ENCODE data around the gene STX16.

The STX16 gene, protein sequence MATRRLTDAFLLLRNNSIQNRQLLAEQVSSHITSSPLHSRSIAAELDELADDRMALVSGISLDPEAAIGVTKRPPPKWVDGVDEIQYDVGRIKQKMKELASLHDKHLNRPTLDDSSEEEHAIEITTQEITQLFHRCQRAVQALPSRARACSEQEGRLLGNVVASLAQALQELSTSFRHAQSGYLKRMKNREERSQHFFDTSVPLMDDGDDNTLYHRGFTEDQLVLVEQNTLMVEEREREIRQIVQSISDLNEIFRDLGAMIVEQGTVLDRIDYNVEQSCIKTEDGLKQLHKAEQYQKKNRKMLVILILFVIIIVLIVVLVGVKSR

DNA sequence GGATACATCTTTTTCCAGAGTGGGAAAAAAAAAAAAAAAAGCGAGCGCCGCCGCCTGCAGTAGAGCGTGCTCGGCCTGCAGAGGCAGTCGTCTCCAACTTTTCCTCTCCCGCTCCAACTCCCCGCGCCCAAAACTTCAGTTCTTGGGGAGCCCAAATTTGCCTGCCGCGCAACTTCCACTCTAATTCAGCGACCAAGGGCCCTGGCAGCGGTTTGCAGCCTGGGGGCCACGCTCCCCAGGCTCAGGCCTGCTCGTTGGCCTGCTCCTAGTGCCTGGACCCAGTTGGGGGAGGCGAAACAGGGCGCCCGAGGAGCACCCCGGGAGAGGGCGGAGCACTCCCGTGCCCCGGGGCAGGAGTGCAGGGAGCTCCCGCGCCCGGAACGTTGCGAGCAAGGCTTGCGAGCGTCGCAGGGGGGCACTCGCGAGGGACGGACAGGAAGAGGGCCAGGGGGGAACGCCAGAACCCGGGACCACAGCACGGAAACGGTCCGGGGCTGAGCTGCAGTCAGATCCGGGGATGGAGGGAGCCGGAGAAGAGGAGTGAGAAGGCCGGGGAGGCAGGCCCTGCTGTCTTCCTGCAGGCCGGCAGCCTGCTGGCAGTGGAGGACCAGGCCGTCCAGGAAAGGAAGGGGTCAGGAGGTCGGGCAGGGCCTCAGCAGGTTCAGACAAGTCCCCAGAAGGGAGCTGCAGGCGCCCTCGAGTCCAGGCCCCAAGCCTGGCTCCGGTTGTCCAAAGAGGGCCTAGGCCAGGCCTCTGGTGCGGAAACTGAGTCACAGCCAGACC is at the start of gene STX16:
STX16 (plus strand) TSS at position 508 of the 783 bp plus-strand sequence. CDS start 724 bp downstream, outside the sequence.
- DNase-seq = peak; percentile 95

DNA sequence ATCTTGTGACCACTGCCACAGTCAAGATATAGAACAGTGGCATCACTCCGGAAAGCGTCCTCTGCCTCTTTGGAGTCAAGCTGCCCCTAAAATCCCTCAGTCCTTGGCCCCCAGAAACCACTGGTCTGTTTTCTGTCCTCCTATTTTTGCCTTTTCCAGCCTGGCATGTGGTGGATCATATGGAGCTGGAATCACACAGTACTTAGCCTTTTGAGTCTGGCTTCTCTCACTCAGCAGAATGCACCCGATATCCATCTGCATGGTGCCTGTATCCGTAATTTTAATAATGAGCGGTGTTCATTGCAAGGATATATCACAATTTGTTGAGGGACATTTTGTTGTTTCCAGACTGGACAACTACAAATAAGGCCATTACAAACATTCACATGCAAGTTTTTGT is 49.0 kb upstream of the STX16 start:
- DNase-seq = no peak

DNA sequence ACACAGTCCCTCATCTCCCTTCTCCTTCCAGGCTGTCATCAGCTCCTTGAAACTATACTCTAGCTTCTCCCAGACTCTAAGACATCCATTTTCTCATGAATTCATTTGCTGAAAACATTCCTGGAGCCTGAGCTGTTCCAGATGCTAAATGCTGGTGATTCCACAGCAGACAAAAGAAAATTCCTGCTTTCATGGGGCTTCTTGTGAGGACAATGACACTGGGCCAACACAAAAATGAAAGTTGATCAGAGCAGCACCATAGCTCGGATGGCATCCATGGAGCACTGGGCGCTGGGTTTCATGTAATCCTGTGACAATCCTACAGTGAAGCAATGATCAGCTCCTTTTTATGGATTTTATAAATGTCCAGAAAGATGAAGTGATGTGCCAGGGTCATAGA is 47.4 kb upstream of the STX16 start:
- no peak for DNase-seq

DNA sequence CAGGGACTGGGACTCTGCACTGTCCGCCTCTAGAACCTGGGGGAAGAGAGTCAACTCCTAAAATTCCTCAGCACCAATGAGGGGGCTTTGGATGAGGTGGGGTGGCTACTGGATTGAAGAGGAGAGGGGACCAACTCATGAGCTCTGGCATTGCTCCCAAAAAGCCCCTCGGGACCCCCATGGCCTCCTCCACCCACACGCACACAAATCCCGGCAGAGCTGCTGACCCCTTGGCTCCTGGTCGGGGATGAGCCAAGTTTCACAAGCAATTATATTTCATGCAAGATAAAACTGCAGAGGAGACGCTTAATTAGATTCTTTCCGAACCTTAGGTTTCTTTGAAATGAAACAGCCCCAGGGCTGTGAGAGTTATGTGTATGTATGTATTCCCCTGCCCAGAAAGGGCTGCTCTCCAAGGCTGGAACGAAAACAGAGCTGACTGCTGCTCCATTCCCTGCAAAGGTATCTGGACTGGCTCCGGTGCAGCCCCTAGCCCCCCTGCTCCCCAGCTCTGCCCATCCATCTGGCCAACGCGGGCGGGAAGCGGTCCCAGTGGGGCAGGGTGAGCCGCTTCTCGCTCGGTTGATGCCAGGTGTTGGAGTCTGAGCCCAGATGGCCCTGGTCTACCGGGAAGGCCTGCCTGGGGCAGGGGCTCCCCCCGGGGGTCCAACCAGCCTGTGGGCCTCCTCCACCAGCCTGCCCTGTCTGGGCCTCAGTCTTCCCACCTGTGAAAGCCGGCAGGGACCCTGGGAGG is 46.8 kb upstream of the STX16 start:
- no peak for DNase-seq

DNA sequence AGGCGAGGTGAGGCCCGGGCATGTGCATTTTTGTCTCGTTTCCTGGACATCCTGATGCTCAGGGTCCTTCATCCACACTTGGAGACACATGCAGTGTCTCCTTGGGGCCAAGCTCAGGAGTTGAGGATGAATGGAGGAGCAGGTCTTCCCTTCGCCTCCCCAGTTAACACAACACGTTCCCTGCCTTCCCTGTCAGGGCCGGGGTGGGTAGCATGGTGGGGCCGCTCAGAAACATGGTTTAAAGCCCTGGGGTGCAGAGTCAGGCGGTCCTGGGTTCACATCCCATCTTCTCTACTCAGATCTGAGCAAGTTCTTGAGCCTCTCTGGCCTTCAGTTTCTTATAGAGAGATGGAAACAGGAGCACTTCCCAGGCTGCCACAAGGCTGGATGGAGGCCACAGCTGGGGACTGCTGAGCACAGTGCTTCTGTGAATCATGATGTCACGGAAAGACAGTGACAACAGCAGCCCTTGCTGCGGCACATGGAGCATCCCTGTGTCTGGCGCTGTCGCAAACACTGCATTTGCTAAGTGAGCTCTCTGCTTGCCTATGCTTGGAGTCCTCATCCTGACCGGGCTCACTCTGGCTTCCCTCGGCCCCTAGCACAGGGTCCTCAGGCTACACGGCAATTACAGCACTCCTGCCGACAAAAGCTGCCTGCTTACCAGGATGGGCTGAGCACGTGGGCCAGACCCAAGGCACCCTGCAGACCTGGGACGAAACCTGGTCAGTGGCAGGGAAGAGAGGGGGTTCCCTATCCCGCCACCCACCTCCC is 45.6 kb upstream of the STX16 start:
- no peak for DNase-seq

DNA sequence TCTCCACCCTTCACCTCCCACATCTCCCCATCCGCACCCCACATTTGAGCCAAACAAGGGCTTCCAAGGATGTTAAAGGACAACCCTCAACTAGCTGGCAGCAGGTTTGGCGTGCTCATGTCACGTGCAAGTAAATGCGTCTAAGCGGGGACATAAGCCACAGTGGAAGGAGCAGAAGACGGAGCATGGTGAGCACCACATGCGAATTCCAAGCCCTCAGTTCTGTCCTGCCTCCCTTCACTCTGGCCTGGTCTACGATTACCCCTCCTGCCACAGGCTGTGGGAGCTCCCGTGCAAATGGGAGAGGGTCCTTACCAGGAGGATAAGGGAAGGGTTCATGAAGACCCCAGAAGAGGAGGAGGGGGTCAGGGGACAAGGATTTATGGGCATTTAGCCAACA is 44.9 kb upstream of the STX16 start:
- DNase-seq = no peak

DNA sequence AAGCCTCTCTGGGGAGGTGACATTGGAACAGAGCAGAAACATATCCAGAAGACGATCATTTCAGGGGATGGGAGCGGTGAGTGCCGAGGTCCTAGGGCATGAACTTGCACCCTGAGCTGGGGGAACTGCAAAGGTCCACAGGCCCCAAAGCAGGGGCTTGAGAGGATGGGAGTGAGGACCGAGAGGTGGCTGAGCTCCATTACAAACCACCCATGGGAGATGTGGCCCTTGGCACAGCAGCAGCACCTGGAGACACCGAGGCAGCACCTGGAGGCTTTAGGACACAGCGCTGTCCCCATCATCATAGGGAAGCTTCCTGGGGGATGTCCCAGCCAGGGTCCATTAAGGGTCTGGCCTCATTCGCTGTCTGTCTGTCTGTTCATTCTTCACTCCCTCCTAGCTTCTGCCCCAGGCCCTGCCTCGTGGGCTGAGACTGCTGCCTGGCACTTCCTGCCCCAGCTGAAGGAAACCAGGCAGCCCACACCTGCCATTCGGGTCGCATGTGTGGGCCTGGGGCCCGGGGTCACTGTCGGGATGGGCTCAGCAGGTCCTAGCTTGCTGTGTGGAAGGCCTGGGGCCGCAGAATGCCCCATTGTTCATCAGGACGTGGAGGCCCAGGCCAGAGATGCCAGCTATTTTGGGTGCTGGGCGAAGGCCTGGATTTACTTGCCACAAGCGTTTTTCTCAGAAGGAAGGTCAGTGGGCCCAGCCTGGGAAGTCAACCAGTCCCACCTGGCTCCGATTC is 42.8 kb upstream of the STX16 start:
- DNase-seq = no peak

DNA sequence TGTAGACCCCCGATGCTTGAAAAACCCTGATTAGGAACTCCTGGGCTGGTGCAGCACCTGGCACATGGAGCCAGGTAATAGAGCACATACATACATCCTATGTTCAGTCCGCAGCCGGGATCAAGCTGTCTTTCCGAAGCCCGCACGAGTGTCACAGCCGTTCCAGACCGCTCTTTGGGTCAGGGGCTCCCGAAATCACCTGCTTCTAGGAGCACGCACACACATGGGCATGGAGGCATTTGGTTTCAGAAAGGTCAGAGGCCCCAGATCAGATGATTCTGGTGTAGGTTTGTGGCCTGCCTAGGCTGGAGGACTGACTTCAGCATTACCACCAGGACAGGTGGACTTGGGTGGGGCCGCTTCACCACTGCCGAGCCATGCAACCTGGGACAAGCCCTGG is 42.1 kb upstream of the STX16 start:
- DNase-seq = no peak

DNA sequence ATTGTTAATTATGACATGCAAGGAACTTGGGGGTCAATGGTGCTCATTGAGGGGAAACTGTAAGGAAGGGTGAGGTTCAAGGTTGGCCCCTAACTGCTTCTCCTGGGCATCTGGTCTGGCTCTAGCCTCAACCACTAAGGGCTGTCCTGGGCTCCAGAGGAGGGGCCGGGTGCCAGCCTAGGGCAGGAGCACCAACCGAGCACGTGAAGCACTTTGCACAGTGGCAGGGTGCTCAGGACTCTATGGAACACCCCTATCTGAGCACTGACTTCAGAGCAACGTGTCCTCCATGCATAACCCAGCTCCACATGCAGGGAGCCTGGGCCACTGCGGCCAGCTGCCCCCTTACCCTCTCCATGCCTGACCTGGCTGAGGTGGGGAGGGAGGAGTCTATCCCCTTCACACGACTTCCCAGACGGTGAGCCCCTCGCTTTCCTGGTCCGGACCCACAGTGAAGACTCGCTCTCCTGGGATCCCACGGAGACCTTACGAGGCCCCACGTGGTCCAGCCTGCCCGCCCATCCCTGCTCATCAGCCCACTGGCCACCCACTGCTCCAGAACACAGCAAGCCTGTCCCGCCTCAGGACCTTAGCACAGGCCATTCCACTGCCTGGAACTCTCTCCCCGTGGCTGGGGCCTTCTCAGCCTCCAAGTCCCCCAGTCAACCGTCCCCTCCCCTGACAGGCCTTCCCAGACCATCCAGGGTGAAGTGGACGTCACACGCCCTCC is 40.8 kb upstream of the STX16 start:
- no peak for DNase-seq

DNA sequence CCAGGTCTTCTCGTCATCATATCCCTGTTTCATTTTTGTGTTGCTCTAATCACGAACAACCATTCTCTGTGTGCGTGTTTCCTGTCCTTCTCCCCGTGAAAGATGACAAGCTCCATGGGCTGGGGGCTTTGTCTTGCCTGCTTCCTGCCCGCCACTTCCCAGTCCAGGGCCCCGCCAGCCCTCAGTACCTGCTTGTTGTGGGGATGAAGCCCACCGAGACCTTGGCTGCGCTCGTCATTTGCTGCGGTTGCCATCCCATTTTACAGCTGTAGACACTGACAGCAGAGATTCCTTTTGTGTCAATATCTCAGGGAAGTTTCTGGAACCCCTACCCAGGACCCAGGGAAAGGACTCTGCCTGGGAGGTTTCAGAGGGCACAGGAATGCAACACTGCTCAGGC is 40.3 kb upstream of the STX16 start:
- no peak for DNase-seq

DNA sequence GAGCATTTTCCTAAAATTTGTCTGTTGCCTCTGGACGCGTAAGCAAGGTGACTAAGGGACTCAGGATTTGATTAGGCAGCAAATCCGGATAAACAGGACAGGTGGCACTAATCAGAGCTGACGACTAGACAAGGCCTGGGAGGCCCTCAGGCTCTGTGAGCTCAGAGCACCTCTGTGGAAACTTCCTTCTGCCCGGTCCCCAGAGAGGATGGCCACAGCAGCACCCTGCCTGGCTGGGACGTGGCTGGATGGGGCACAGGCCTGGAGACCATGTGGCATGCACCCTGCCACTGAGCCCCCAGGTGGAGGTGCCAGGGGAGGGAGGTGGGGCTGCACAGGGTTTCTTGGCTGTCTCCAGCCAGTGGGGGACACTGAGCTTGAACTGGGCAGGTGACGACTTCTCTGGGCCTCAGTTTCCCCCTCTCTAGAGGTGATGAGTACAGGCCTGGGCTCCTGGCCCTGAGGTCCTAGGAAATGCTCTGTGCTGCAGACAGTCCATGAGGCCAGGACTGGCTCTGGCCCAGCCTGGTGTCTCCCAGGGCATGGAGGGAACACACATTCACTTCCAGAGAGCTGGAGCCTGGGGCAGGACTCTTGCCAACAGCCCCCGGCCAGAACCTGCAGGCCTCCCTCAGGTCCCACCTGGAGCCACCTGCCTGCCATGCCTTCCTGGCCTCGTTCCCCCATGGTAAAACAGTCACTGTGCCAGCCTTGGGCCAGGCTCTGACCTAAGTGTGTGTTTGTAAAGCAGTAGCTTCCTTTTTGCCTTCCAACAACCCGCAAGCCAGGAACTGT is 39.6 kb upstream of the STX16 start:
- no peak for DNase-seq

DNA sequence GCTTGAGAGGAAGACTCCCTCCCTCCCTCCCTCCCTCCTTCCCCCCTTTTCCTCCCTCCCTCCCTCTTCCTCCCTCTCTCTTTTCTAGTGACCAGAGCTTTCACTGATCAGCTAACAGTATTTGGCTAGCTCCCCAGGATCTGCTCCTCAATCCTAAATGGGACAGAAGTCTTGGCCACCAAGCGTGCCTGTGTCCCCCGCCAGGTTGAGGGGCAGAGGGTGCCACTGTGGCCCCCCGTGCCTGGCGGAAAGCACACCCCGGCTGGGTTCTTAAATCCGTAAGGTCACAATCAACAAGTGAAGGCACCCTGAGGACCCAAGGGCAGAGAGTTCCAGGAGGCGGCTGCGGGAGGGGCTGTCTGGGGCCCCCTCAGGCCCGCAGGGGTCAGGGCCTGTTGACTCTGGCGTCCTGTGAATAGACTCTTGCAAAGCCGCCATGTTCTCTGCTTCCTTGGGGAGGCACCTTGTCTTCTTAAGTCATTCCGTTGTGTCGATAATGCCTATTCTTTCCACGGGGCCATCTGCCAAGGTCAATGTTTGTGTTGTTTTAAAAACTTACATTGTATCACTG is 38.9 kb upstream of the STX16 start:
- no peak for DNase-seq

DNA sequence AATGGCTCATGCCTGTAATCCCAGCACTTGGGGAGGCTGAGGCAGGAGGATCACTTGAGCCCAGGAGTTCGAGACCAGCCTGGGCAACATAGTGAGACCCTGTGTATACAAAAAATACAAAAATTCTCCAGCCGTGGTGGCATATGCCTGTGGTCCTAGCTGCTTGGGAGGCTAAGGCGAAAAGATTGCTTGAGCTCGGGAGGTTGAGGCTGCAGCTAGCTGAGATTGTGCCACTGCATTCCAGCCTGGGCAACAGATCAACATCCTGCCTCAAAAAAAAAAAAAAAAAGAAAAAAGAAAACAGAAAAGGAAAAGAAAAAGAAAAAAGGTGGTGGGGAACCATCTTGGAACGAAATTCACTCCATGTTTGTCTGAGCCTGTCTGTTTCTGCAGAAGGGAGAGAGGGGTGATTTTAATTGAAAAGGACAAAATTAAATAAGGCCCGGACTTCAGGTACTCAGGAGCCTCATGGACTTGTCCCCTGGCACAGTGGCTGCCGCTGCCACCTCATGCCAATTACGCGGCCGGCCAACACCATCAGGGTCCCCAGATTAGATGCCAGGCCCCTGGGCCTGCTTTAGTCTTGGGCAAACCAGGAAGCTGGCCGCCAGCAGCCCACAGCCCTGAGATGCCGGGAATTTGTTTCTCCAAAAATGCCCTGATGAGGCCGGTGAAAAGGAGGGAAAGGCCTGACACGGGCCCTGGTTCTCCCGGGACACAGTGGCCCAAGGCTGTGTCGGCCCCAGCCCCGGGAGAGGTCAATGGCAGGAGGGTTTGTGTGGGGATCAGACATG is 37.8 kb upstream of the STX16 start:
- DNase-seq = no peak

DNA sequence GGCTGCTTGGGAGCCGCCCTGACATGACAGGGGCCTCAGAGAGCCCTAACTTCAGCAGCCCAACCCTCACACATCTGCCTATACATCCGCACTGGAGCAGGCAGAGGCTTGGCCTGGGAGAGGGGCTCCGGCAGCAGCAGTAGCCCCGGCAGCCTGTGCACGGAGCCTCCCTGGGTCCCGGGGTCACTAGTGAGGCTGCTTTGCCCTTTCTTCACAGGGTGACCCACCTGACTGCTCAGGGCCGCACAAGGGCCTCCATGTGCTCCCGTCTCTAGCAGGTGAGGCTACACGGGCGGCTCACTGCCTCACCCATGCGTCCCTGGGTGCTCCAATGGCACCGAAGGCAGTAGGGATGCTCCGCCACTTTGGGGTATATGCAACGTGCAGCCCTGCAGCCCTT is 36.7 kb upstream of the STX16 start:
- DNase-seq = no peak

DNA sequence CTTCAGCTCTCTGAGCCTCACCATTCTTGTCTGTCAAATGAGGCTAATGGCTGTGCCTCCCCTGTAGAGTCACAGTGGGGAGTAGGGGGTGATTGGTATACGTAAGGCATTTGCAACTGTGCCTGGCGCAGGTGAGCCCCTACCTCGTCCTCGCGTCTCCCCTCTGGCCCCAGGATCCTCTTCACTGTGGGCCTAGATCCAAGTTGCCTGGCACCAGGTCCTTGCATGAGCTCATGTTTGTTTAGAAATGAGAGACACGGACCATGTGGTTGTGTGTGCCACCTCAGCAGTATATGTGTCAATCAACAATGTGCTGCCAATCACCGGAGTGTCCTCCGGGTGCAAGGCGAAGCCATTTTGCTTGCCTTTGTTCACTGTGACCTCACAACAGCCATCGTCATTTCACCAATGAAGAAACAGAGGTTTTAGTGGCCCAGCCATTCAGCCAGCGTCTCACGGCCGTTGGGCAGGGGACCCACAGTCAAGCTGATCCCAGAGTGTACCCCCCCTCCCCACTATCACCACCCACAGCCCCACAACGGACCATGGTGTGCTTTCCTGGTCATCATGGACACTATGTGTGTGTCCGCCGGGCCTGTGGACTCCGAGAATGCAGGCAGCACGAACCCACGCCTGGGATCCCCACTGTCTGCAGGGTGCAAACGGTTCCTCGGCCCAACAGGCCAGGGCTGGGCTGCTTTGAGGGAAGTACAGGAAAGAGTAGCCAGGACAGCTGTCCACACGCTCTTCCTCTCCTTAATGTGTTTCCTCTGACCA is 35.9 kb upstream of the STX16 start:
- no peak for DNase-seq

DNA sequence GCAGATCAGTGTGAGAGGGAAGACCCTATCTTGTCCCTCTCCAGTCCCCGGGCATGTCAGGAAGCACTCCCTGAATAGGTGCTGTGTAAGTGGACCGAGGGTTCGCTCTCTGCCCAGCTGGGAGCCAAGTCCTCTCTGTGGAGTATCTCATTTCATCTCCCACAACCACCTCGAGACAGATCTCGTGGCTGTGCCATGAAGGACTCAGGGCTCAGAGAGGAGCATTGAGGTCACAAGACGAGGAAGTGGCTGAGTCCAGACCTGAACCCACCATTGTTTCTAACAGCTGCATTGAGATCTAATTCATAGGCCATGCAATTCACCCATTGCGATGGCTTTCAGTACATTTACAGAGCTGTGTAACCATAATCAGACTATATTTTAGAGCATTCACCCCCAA is 34.7 kb upstream of the STX16 start:
- no peak for DNase-seq

DNA sequence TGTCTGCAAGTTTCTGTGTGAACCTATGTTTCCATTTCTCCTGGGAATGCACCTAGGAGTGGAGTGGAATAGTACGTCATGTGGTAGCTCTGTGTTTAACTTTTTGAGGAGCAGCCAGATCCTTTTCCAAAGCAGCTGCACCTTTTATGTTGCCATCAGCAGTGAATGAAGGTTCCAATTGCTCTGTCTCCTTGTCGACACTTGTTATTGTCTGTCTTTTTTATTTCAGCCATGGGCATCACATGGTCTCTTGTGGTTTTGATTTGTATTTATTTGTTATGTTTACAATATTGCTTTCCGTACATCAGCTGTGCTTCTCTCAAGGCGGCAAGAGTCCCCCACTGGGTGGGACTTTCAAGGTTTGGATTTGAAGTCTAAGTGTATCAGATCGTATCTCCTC is 33.9 kb upstream of the STX16 start:
- no peak for DNase-seq

DNA sequence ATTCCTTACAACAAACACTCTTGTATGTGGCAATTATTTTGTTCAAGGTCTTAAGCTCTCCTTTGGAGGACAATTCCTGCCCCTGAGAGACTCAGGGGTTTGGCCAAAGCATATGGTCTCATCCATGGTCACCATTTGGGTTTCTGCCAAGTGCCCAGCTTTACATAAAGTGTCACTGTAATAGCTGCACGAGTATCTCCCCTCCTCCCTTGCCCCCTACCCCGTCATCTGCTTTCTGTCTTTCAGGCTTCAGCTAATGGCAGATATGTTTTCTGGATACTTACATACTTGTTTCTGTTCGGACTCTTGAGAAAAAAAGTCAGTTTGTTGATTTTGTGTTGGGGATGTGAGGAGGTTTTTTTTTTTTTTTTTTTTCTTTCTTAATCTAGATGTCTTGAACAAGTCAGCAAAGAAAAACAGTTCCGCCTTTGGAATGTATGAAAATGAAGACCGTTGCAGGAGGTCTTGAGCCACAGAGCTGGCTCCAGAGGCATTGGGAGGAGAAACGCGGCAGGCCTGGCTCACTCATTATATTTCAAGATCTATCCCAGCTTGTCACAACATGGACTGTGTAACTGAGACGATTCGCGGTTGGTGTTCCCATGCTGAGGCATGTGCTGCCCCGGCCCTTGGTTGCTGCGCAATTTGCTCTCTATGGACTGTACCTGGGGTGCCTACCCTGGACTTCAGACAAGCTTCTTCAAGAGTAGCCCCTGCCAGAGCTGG is 32.6 kb upstream of the STX16 start:
- DNase-seq = no peak
